Astrocyte (in vitro differentiated cells and primary cell): Measurements from ENCODE around the gene TAF11L6.
"Not testable (repeated sequence)": the region's sequence is repeated elsewhere in the genome, so short reads cannot be mapped to it uniquely, and the experiment has no call there.

ENCODE experiments used
- EZH2 ChIP-seq: IDR thresholded peaks from 2 replicates; pipeline ENCODE4 v1.6.1; 2012; ENCODE audit warnings: mild to moderate bottlenecking, low read length, inconsistent platforms; ENCODE audit not compliant: insufficient read depth
- TF ChIP-seq, protein P1 (sequence below): IDR thresholded peaks from 2 replicates; pipeline ENCODE4 v1.5.1; 2011; ENCODE audit warnings: low read depth, mild to moderate bottlenecking, inconsistent platforms, low read length, moderate library complexity; ENCODE audit not compliant: insufficient read depth

DNA sequence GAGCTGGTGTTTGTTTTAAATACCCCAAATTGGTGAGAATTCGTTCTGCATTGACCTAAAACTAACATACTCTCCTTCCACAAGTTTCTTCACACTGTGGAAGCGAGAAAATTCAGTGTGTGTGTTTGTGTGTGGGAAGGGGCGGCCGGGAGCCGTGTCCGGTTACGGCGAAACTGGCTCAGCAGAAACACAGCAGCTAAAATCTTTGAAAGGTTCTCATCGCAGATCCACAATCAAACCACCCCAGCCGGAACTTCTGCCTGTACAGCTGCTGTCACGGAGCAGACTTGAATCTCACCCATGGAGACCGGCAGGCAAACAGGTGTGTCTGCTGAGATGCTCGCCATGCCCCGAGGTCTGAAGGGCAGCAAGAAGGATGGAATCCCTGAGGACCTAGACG is 7.0 kb upstream of the TAF11L6 start, which contains the start of gene TAF11L4:
- TF ChIP-seq, protein P1, sequence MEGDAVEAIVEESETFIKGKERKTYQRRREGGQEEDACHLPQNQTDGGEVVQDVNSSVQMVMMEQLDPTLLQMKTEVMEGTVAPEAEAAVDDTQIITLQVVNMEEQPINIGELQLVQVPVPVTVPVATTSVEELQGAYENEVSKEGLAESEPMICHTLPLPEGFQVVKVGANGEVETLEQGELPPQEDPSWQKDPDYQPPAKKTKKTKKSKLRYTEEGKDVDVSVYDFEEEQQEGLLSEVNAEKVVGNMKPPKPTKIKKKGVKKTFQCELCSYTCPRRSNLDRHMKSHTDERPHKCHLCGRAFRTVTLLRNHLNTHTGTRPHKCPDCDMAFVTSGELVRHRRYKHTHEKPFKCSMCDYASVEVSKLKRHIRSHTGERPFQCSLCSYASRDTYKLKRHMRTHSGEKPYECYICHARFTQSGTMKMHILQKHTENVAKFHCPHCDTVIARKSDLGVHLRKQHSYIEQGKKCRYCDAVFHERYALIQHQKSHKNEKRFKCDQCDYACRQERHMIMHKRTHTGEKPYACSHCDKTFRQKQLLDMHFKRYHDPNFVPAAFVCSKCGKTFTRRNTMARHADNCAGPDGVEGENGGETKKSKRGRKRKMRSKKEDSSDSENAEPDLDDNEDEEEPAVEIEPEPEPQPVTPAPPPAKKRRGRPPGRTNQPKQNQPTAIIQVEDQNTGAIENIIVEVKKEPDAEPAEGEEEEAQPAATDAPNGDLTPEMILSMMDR: not testable (repeated sequence)
- TF ChIP-seq EZH2: not testable (repeated sequence)
